Measurements from ENCODE around the gene CFAP99.

Gene CFAP99

GRCh38 chr4:2494992-2495391 is 76.2 kb downstream of the CFAP99 start:
- TF ChIP-seq CTCF (IDR thresholded peaks at IDR 0.05; ENCODE audit: insufficient read depth, low read depth, low read length, missing control alignments), result no peak
- DNase-seq (ENCODE audit: low read depth), result no peak
- no peak overlapping the region for H3K4me3 ChIP-seq (ENCODE audit: low read length)

GRCh38 chr4:2497324-2497723 is 78.6 kb downstream of the CFAP99 start:
- TF ChIP-seq CTCF (IDR thresholded peaks at IDR 0.05; ENCODE audit: insufficient read depth, low read depth, low read length, missing control alignments), result no peak
- no peak for DNase-seq (ENCODE audit: low read depth)
- H3K4me3 ChIP-seq (ENCODE audit: low read length), result no peak overlapping the region

- H3K4me3 ChIP-seq (ENCODE audit: low read length), result no peak overlapping the region
- TF ChIP-seq CTCF (IDR thresholded peaks at IDR 0.05; ENCODE audit: insufficient read depth, low read depth, low read length, missing control alignments), result no peak
- DNase-seq (ENCODE audit: low read depth), result no peak
These were observed 79.2 kb downstream of the CFAP99 start for GRCh38 chr4:2497931-2498330.

- no peak for DNase-seq (ENCODE audit: low read depth)
- no peak for TF ChIP-seq CTCF (IDR thresholded peaks at IDR 0.05; ENCODE audit: insufficient read depth, low read depth, low read length, missing control alignments)
- no peak overlapping the region for H3K4me3 ChIP-seq (ENCODE audit: low read length)
These were observed 81.8 kb downstream of the CFAP99 start for GRCh38 chr4:2500547-2500946.

- TF ChIP-seq CTCF (IDR thresholded peaks at IDR 0.05; ENCODE audit: insufficient read depth, low read depth, low read length, missing control alignments), result no peak
- no peak overlapping the region for H3K4me3 ChIP-seq (ENCODE audit: low read length)
- no peak for DNase-seq (ENCODE audit: low read depth)
These were observed 82.4 kb downstream of the CFAP99 start for GRCh38 chr4:2501034-2501594.

GRCh38 chr4:2503809-2504208 is 85.1 kb downstream of the CFAP99 start:
- no peak for DNase-seq (ENCODE audit: low read depth)
- TF ChIP-seq CTCF (IDR thresholded peaks at IDR 0.05; ENCODE audit: insufficient read depth, low read depth, low read length, missing control alignments), result no peak
- H3K4me3 ChIP-seq (ENCODE audit: low read length), result no peak overlapping the region

GRCh38 chr4:2507259-2507658 is 88.5 kb downstream of the CFAP99 start:
- no peak for TF ChIP-seq CTCF (IDR thresholded peaks at IDR 0.05; ENCODE audit: insufficient read depth, low read depth, low read length, missing control alignments)
- DNase-seq (ENCODE audit: low read depth), result no peak
- H3K4me3 ChIP-seq (ENCODE audit: low read length), result no peak overlapping the region

Measured in epithelial cell of esophagus (primary cell).